Measurements from ENCODE around the gene PDIK1L.

PDIK1L gene

GRCh38 chr1:26164036-26164860 lies 52.6 kb downstream of the PDIK1L start:
- H3K27me3 Mint-ChIP-seq (ENCODE audit: low read depth), result peaks cover 21% of the 10 kb centered on the region
- H3K36me3 Mint-ChIP-seq (ENCODE audit: low read depth), result no peaks in the 10 kb centered on the region
- peak overlapping the region; percentile 19 to 87 (median 76) for H3K27ac Mint-ChIP-seq
- H3K9me3 Mint-ChIP-seq, result no peaks in the 10 kb centered on the region
- H3K4me3 Mint-ChIP-seq, result peak overlapping the region; percentile 68 to 83 (median 78)
- TF ChIP-seq CTCF (IDR thresholded peaks at IDR 0.05; ENCODE audit: unreplicated experiment in 3 of 3), result peak; percentile 76 to 80 (median 79)
- peaks cover 35% of the 10 kb centered on the region for H3K4me1 Mint-ChIP-seq

GRCh38 chr1:26164861-26165842 lies 53.5 kb downstream of the PDIK1L start:
- no peaks in the 10 kb centered on the region for H3K9me3 Mint-ChIP-seq
- peak overlapping the region; percentile 19 to 87 (median 76) for H3K27ac Mint-ChIP-seq
- H3K4me3 Mint-ChIP-seq, result peak overlapping the region; percentile 68 to 83 (median 78)
- no peak for TF ChIP-seq CTCF (IDR thresholded peaks at IDR 0.05; ENCODE audit: unreplicated experiment in 3 of 3)
- peaks cover 18% of the 10 kb centered on the region for H3K27me3 Mint-ChIP-seq (ENCODE audit: low read depth)
- peaks cover 31% of the 10 kb centered on the region for H3K4me1 Mint-ChIP-seq
- no peaks in the 10 kb centered on the region for H3K36me3 Mint-ChIP-seq (ENCODE audit: low read depth)

DNA sequence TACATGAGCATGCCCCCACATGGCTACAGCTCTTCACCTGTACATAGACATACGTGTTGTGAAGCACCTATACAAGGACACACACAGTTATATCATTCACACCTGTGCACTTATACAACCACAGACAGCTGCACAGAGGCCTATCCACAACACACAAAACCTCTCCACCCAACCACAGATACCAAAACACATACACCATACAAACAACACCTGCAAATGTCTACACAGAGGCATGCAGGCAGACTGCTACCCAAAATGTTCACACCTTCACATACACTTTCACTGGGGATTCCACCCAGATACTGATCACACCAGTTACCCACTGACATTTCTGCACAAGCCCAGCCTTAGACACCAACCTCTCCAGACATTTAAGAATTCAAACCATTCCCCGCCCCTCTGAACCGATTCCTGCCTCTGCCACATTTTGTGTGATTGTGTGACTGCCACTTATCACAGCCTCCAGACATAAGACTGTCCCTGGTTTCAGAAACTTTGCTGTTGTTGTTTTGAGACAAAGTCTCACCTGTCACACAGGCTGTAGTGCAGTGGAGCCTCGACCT lies 55.2 kb downstream of the PDIK1L start:
- Mint-ChIP-seq H3K4me1 (peaks cover 31% of the 10 kb centered on the region), H3K9me3 (no peaks in the 10 kb centered on the region), H3K36me3 (ENCODE audit: low read depth) (no peaks in the 10 kb centered on the region), H3K27me3 (ENCODE audit: low read depth) (peaks cover 14% of the 10 kb centered on the region), H3K27ac (peak overlapping the region; percentile 9 to 17 (median 11)), H3K4me3 (peak overlapping the region in 2 of 3 experiments; percentile 13 to 43)
- no peak for TF ChIP-seq CTCF (IDR thresholded peaks at IDR 0.05; ENCODE audit: unreplicated experiment in 3 of 3)

- Mint-ChIP-seq H3K4me3 (peak within 1 kb of the TSS; percentile 87 to 91 (median 89)), H3K27me3 (ENCODE audit: low read depth) (peaks cover 8% of the 10 kb centered on the region), H3K4me1 (peaks cover 26% of the 10 kb centered on the region), H3K36me3 (ENCODE audit: low read depth) (no peaks in the 10 kb centered on the region), H3K27ac (peak within 1 kb of the TSS; percentile 71 to 83 (median 73)), H3K9me3 (no peaks in the 10 kb centered on the region)
- TF ChIP-seq CTCF (IDR thresholded peaks at IDR 0.05; ENCODE audit: unreplicated experiment in 3 of 3), result no peak
These were observed 57.0 kb downstream of the PDIK1L start, which contains the start of gene C1orf232 for GRCh38 chr1:26168410-26169197. TSS of gene C1orf232 (minus strand) at chr1:26168963. CDS start at chr1:26168499, 464 bp downstream.

DNA sequence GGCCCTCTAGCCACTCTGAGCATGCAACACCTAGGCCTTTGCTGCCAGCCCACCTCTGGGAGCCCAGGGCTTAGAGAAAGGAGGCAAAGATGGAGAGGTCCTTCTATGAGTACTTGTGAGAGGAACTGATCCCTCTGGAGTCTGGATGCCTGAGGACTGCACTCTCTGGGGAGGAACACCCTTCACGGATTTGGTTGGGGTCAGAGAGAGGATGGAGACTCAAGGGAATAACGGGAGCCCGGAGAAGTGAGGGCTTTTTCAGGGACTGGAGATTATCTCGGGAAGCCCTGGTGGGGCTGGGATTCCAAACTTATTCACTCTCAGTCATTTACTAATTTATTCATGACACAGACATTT lies 57.6 kb downstream of the PDIK1L start:
- Mint-ChIP-seq H3K27ac (peak overlapping the region; percentile 71 to 83 (median 73)), H3K36me3 (ENCODE audit: low read depth) (no peaks in the 10 kb centered on the region), H3K4me1 (peaks cover 26% of the 10 kb centered on the region), H3K4me3 (peak overlapping the region; percentile 87 to 91 (median 89)), H3K27me3 (ENCODE audit: low read depth) (peaks cover 8% of the 10 kb centered on the region), H3K9me3 (no peaks in the 10 kb centered on the region)
- TF ChIP-seq CTCF (IDR thresholded peaks at IDR 0.05; ENCODE audit: unreplicated experiment in 3 of 3), result no peak

All from nephron (organoid).